CD14-positive monocyte (primary cell): Measurements from ENCODE around the gene SLC25A14. TPM values are rescaled to one million over a fixed set of nuclear protein-coding genes. Genes with fewer than 3 reads are reported as not detected.

Experiments
- DNase-seq, 3 donors: peaks; one replicate each; pipeline ENCODE4 v3.0.0-alpha.2; 2011 to 2022
- H2AFZ ChIP-seq: 2 replicates; pipeline ENCODE4 v1.6.0; 2012; ENCODE audit warnings: mild to moderate bottlenecking, low read depth, low read length, inconsistent platforms; ENCODE audit not compliant: insufficient read depth, poor library complexity, severe bottlenecking
- H3K27ac ChIP-seq, 2 donors: 1 replicate in 1 of 2; 2 replicates in 1 of 2; pipeline ENCODE4 v1.5.1; 2012 to 2013; ENCODE audit warnings: low read length in 2 of 2, control low read depth in 1 of 2, inconsistent platforms in 1 of 2, low read depth in 1 of 2, mild to moderate bottlenecking in 1 of 2
- H3K27me3 ChIP-seq, 2 donors: one replicate each; pipeline versions ENCODE4 v1.6.0 to v1.6.1; 2011 to 2013; ENCODE audit warnings: low read length in 2 of 2; ENCODE audit not compliant: control insufficient read depth in 2 of 2, insufficient read depth in 2 of 2
- H3K36me3 ChIP-seq, 2 donors: replicated peaks in 1 of 2; 1 replicate in 1 of 2; 2 replicates in 1 of 2; pipeline versions ENCODE4 v1.5.1 to v1.6.1; 2012 to 2013; ENCODE audit warnings: low read length in 2 of 2, control low read depth in 1 of 2, inconsistent platforms in 1 of 2, mild to moderate bottlenecking in 1 of 2; ENCODE audit not compliant: insufficient read depth in 2 of 2, control insufficient read depth in 1 of 2
- H3K4me1 ChIP-seq, 2 donors: 1 replicate in 1 of 2; 2 replicates in 1 of 2; pipeline versions ENCODE4 v1.5.1 to v1.6.1; 2012 to 2013; ENCODE audit warnings: low read length in 2 of 2, control low read depth in 1 of 2, inconsistent platforms in 1 of 2, mild to moderate bottlenecking in 1 of 2, moderate library complexity in 1 of 2; ENCODE audit not compliant: insufficient read depth in 2 of 2, control insufficient read depth in 1 of 2
- H3K4me2 ChIP-seq: replicated peaks from 2 replicates; pipeline ENCODE3; 2012; ENCODE audit warnings: low read length, moderate library complexity, mild to moderate bottlenecking; ENCODE audit not compliant: poor library complexity, severe bottlenecking; ENCODE audit errors: extremely low read depth
- H3K4me3 ChIP-seq, 3 experiments: fragments of 200-600 bp in 1 of 3; sonication (generic) in 1 of 3; replicated peaks in 1 of 3; 1 replicate in 2 of 3; 2 replicates in 1 of 3; pipeline ENCODE4 v1.5.1; 2011 to 2013; ENCODE audit warnings: low read length in 3 of 3, mild to moderate bottlenecking in 3 of 3, control low read depth in 2 of 3, low read depth in 2 of 3, inconsistent platforms in 1 of 3, moderate library complexity in 1 of 3
- H3K79me2 ChIP-seq: 2 replicates; pipeline ENCODE4 v1.6.0; 2012; ENCODE audit warnings: mild to moderate bottlenecking, control low read depth, inconsistent platforms, low read length, moderate library complexity; ENCODE audit not compliant: insufficient read depth
- H3K9ac ChIP-seq: 2 replicates; pipeline ENCODE4 v1.6.0; 2017; ENCODE audit warnings: low read length, mild to moderate bottlenecking; ENCODE audit not compliant: insufficient read depth, poor library complexity, severe bottlenecking
- H3K9me3 ChIP-seq, 2 donors: replicated peaks in 1 of 2; 1 replicate in 1 of 2; 2 replicates in 1 of 2; pipeline versions ENCODE4 v1.5.1 to v1.6.1; 2012 to 2013; ENCODE audit warnings: low read length in 2 of 2, control low read depth in 1 of 2; ENCODE audit not compliant: control insufficient read depth in 1 of 2, insufficient read depth in 1 of 2
- H4K20me1 ChIP-seq: 2 replicates; pipeline ENCODE4 v1.6.0; 2012; ENCODE audit warnings: mild to moderate bottlenecking, low read length, control low read depth, moderate library complexity; ENCODE audit not compliant: insufficient read depth
- H3K27ac Mint-ChIP-seq, 7 donors: one replicate each; pipeline ENCODE4 v1.8.0; 2020; ENCODE audit warnings: mild to moderate bottlenecking in 7 of 7, mixed read lengths in 7 of 7, moderate library complexity in 6 of 7, inconsistent platforms in 2 of 7
- H3K27me3 Mint-ChIP-seq, 3 donors: one replicate each; pipeline ENCODE4 v1.8.0; 2021 to 2022; ENCODE audit warnings: low read depth in 3 of 3, mild to moderate bottlenecking in 3 of 3, mixed read lengths in 3 of 3, moderate library complexity in 3 of 3, inconsistent platforms in 1 of 3
- H3K36me3 Mint-ChIP-seq, 2 donors: one replicate each; pipeline ENCODE4 v1.8.0; 2020; ENCODE audit warnings: mixed read lengths in 2 of 2, inconsistent platforms in 1 of 2, mild to moderate bottlenecking in 1 of 2
- H3K4me1 Mint-ChIP-seq: one replicate; pipeline ENCODE4 v1.8.0; 2020; ENCODE audit warnings: mild to moderate bottlenecking, mixed read lengths
- H3K4me3 Mint-ChIP-seq, 2 donors: one replicate each; pipeline ENCODE4 v1.8.0; 2020; ENCODE audit warnings: mild to moderate bottlenecking in 2 of 2, mixed read lengths in 2 of 2, moderate library complexity in 1 of 2
- H3K9me3 Mint-ChIP-seq, 7 donors: one replicate each; pipeline ENCODE4 v1.8.0; 2020 to 2022; ENCODE audit warnings: mixed read lengths in 7 of 7, mild to moderate bottlenecking in 6 of 7, moderate library complexity in 6 of 7, inconsistent platforms in 2 of 7
- WGBS: methylation state at CpG from one replicate; pipeline ENCODE4 v1.1.5; 2013; ENCODE audit warnings: missing lambda C conversion rate; ENCODE audit not compliant: insufficient coverage; 5-methylcytosine and 5-hydroxymethylcytosine counted together
- intact Hi-C, 2 donors: fragments of 100-400 bp; cut with micrococcal nuclease; formaldehyde crosslinking; loops; one replicate each; pipeline versions ENCODE4 v1.15.0 to v1.15.1; 2023
- polyA plus RNA-seq, 3 donors: library from polyadenylated mRNA; depleted of rRNA in 1 of 3; unstranded in 2 of 3; stranded (reverse) in 1 of 3; fragments of 300-500 nt in 2 of 3; fragments of >200 nt in 1 of 3; fragmentation: Illumina TruSeq in 2 of 3; gene quantifications; 1 replicate in 2 of 3; 2 replicates in 1 of 3; pipeline ENCODE4 v1.2.3, GENCODE V29; 2012 to 2021
- TF ChIP-seq, protein P1 (sequence below): fragments of 200-600 bp; IDR thresholded peaks from one replicate; pipeline ENCODE4 v1.8.0; 2022; ENCODE audit warnings: antibody characterized with exemption, mild to moderate bottlenecking

The SLC25A14 gene
- polyA plus RNA-seq, 3 donors = 7.5 to 19.2 (median 12.2) TPM

DNA sequence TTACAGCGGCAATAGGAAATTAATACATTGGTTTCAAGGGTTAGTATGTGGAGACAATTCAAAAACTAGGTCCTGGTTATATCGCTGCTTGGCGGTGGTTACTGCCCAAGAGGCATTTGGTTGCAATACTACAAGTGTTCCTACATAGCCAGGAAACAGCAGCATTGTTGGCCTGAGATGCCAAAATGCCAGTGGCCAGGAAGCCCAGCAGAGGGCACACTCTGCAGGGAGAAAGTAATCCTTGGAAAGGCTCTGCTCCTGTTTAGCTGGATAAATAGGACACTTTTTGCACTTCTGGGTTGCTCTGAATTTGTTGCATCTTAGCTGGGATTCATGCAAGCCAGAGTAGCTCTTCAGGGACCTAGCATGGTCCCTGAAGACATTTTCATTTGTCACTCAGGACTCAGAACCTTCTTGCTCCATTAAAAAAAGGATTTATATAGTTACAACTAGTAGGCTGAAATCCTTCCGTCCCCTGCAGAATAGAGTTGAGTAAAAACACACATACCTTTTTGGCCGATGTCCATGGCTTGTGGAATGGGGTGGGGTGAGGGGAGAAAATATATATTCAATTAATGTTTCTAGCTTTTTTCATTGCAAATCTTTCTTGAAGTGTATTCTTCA, 53.8 kb downstream of the SLC25A14 start:
- H3K4me1 Mint-ChIP-seq = no peaks in the 10 kb centered on the region
- no peak overlapping the region for H3K4me2 ChIP-seq
- H4K20me1 ChIP-seq = no peaks in the 10 kb centered on the region
- no peak overlapping the region for H3K4me3 ChIP-seq
- H3K36me3 ChIP-seq = no peaks in the 10 kb centered on the region
- peak in 2 of 3 donors; percentile 3 to 6 for DNase-seq
- no peak overlapping the region for H2AFZ ChIP-seq
- peaks cover 0 to 4% (median 0%) of the 10 kb centered on the region in 7 donors for H3K9me3 Mint-ChIP-seq
- H3K4me3 Mint-ChIP-seq = no peak overlapping the region
- no peak overlapping the region for H3K27ac ChIP-seq
- intact Hi-C loops = loop anchor here in 1 of 2 donors (10.0 kb wide), 1 partner anchor 521 kb away; no protein-coding TSS in a partner anchor
- 41% methylated on average over 2 of the region's 5 CpGs for WGBS
- no peaks in the 10 kb centered on the region for H3K79me2 ChIP-seq
- H3K9ac ChIP-seq = no peak overlapping the region
- no peaks in the 10 kb centered on the region for H3K36me3 Mint-ChIP-seq
- TF ChIP-seq, protein P1, sequence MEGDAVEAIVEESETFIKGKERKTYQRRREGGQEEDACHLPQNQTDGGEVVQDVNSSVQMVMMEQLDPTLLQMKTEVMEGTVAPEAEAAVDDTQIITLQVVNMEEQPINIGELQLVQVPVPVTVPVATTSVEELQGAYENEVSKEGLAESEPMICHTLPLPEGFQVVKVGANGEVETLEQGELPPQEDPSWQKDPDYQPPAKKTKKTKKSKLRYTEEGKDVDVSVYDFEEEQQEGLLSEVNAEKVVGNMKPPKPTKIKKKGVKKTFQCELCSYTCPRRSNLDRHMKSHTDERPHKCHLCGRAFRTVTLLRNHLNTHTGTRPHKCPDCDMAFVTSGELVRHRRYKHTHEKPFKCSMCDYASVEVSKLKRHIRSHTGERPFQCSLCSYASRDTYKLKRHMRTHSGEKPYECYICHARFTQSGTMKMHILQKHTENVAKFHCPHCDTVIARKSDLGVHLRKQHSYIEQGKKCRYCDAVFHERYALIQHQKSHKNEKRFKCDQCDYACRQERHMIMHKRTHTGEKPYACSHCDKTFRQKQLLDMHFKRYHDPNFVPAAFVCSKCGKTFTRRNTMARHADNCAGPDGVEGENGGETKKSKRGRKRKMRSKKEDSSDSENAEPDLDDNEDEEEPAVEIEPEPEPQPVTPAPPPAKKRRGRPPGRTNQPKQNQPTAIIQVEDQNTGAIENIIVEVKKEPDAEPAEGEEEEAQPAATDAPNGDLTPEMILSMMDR = peak; percentile 31
- peaks cover 4 to 17% of the 10 kb centered on the region in 2 donors for H3K27me3 ChIP-seq
- H3K9me3 ChIP-seq = no peaks in the 10 kb centered on the region
- no peak overlapping the region for H3K27ac Mint-ChIP-seq
- no peaks in the 10 kb centered on the region for H3K4me1 ChIP-seq
- H3K27me3 Mint-ChIP-seq = peaks cover 3 to 11% (median 6%) of the 10 kb centered on the region in 3 donors

DNA sequence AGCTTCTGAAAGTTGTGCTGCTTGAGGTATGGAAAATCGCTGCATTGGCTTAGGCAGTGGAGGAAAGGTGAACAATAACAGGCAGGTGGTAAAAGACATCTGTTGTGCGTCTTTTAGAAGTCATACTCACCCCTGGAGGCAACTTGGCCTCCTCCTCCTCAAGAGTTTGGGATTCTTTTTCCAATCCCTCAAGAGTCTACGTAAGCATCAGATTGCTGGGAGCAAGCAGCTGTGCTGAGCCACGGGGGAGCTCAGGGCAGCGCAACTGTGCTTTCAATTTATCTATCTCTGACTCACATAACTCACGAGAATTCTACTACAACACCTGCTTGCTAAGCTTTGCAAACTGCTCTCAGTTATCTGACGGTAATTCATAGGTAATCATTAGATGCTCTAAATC, 55.6 kb downstream of the SLC25A14 start:
- no peak overlapping the region for H3K27ac Mint-ChIP-seq
- Histone ChIP-seq H2AFZ (no peak overlapping the region), H3K27me3 (peaks cover 4 to 22% of the 10 kb centered on the region in 2 donors), H3K36me3 (no peaks in the 10 kb centered on the region), H3K9ac (no peak overlapping the region), H3K9me3 (no peaks in the 10 kb centered on the region), H3K4me1 (no peaks in the 10 kb centered on the region), H3K27ac (no peak overlapping the region), H3K79me2 (no peaks in the 10 kb centered on the region), H3K4me3 (no peak overlapping the region), H3K4me2 (no peak overlapping the region), H4K20me1 (no peaks in the 10 kb centered on the region)
- H3K4me1 Mint-ChIP-seq = no peaks in the 10 kb centered on the region
- no peaks in the 10 kb centered on the region for H3K36me3 Mint-ChIP-seq
- no peak overlapping the region for H3K4me3 Mint-ChIP-seq
- TF ChIP-seq, protein P1 = no peak
- WGBS = no CpG with 5 or more reads among the region's 7 CpGs
- H3K9me3 Mint-ChIP-seq = no peaks in the 10 kb centered on the region
- DNase-seq = no peak
- H3K27me3 Mint-ChIP-seq = peaks cover 6 to 13% (median 9%) of the 10 kb centered on the region in 3 donors
- intact Hi-C loops = loop anchor here in 1 of 2 donors (10.0 kb wide), 1 partner anchor 519 kb away; no protein-coding TSS in a partner anchor
